Smooth muscle cell (in vitro differentiated cells): ENCODE data around the gene TAGAP. TPM values are rescaled to one million over a fixed set of nuclear protein-coding genes. Genes with fewer than 3 reads are reported as not detected.

ENCODE experiments used
- DNase-seq: peaks from one replicate; lab custom pipeline; 2025; ENCODE audit not compliant: unreplicated experiment; lab: John Stamatoyannopoulos, UW
- H2AFZ ChIP-seq: fragments of 200-600 bp; sonication (generic); 2 replicates; pipeline ENCODE4 v1.6.0; 2016; ENCODE audit warnings: antibody characterized with exemption, low read depth, mild to moderate bottlenecking
- H3F3A ChIP-seq: fragments of 200-600 bp; sonication (generic); 2 replicates; pipeline ENCODE4 v1.6.0; 2017; ENCODE audit warnings: antibody characterized with exemption, low read depth
- H3K27ac ChIP-seq: fragments of 200-600 bp; sonication (generic); 2 replicates; pipeline ENCODE4 v1.5.1; 2016; ENCODE audit warnings: low read depth, mild to moderate bottlenecking
- H3K27me3 ChIP-seq: fragments of 200-600 bp; sonication (generic); 2 replicates; pipeline ENCODE4 v1.6.1; 2016; ENCODE audit warnings: low read depth, mild to moderate bottlenecking
- H3K36me3 ChIP-seq: fragments of 200-600 bp; sonication (generic); 2 replicates; pipeline ENCODE4 v1.5.1; 2016; ENCODE audit warnings: low read depth
- H3K4me1 ChIP-seq: fragments of 200-600 bp; sonication (generic); 2 replicates; pipeline ENCODE4 v1.5.1; 2016; ENCODE audit warnings: low read depth
- H3K4me2 ChIP-seq: fragments of 200-600 bp; sonication (generic); 2 replicates; pipeline ENCODE4 v1.6.0; 2016; ENCODE audit warnings: mild to moderate bottlenecking
- H3K4me3 ChIP-seq: fragments of 200-600 bp; sonication (generic); 2 replicates; pipeline ENCODE4 v1.5.1; 2016; ENCODE audit warnings: mild to moderate bottlenecking
- H3K79me2 ChIP-seq: fragments of 200-600 bp; sonication (generic); 2 replicates; pipeline ENCODE4 v1.6.0; 2016; ENCODE audit warnings: low read depth, mild to moderate bottlenecking
- H3K9ac ChIP-seq: fragments of 200-600 bp; sonication (generic); 2 replicates; pipeline ENCODE4 v1.6.0; 2016; ENCODE audit warnings: low read depth
- H3K9me3 ChIP-seq: fragments of 200-600 bp; sonication (generic); replicated peaks from 2 replicates; pipeline ENCODE4 v1.5.1; 2016; ENCODE audit warnings: low read depth
- H4K20me1 ChIP-seq: fragments of 200-600 bp; sonication (generic); 2 replicates; pipeline ENCODE4 v1.6.0; 2016; ENCODE audit warnings: low read depth
- WGBS: methylation state at CpG from one replicate; pipeline ENCODE4 v1.1.7; 2016; ENCODE audit warnings: low lambda C conversion rate; 5-methylcytosine and 5-hydroxymethylcytosine counted together
- polyA plus RNA-seq: library from polyadenylated mRNA; unstranded; fragments of >200 nt; fragmentation: Nextera tagmentation; extraction: Ambion mirVana; gene quantifications from 2 replicates; pipeline ENCODE4 v1.2.1, GENCODE V29; 2016
- total RNA-seq: library from RNA; depleted of rRNA; stranded (reverse); fragments of >200 nt; gene quantifications from 2 replicates; pipeline ENCODE4 v1.2.3, GENCODE V29; 2014
- TF ChIP-seq, protein P1 (sequence below): fragments of 200-600 bp; sonication (generic); IDR thresholded peaks from 2 replicates; pipeline ENCODE4 v1.5.1; 2017; ENCODE audit warnings: borderline replicate concordance, mild to moderate bottlenecking, antibody characterized with exemption; ENCODE audit not compliant: insufficient read depth, poor library complexity, severe bottlenecking

TAGAP gene
- total and polyA plus RNA-seq, 2 experiments from 2014 or later, result not detected

DNA sequence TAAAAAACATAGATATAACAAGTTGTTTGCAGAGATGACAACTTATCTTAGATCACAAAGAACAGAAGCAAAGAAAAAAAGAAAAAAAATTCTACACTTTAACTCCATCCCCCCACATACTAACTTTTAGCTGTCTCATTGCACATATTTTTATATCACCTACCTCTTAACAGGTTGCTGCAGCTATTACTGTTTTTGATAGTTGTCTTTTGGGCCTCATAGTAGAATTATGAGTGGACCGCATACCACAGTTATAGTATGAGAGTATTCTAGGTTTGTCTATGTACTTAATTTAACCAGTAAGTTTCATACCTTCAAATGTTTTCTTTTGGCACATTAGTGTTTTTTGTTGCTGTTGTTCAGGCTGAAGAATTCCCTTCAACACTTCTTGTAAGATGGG, 57.1 kb downstream of the TAGAP start:
- Histone ChIP-seq H3K4me2 (no peak overlapping the region), H2AFZ (no peak overlapping the region), H3K36me3 (peaks cover under 1% of the 10 kb centered on the region), H3K9me3 (no peaks in the 10 kb centered on the region), H3K4me1 (no peaks in the 10 kb centered on the region), H4K20me1 (no peaks in the 10 kb centered on the region), H3K79me2 (no peaks in the 10 kb centered on the region), H3K27me3 (no peaks in the 10 kb centered on the region), H3K9ac (no peak overlapping the region), H3K4me3 (no peak overlapping the region), H3F3A (no peaks in the 10 kb centered on the region), H3K27ac (no peak overlapping the region)
- DNase-seq, result no peak
- 98% methylated on average over 1 of the region's 1 CpG for WGBS
- TF ChIP-seq, protein P1, sequence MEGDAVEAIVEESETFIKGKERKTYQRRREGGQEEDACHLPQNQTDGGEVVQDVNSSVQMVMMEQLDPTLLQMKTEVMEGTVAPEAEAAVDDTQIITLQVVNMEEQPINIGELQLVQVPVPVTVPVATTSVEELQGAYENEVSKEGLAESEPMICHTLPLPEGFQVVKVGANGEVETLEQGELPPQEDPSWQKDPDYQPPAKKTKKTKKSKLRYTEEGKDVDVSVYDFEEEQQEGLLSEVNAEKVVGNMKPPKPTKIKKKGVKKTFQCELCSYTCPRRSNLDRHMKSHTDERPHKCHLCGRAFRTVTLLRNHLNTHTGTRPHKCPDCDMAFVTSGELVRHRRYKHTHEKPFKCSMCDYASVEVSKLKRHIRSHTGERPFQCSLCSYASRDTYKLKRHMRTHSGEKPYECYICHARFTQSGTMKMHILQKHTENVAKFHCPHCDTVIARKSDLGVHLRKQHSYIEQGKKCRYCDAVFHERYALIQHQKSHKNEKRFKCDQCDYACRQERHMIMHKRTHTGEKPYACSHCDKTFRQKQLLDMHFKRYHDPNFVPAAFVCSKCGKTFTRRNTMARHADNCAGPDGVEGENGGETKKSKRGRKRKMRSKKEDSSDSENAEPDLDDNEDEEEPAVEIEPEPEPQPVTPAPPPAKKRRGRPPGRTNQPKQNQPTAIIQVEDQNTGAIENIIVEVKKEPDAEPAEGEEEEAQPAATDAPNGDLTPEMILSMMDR, result no peak

Other genes with a start within 250 kb of the TAGAP start
- gene EZR, start 225.6 kb downstream of the TAGAP start, total RNA-seq, result 98.4 and 113 TPM in 2 replicates
- 55.0 and 190 TPM in 2 replicates for gene EZR, start 225.6 kb downstream of the TAGAP start, polyA plus RNA-seq
- gene RSPH3, start 44.8 kb downstream of the TAGAP start, total RNA-seq, result 6.8 and 7.5 TPM in 2 replicates
- gene RSPH3, start 44.8 kb downstream of the TAGAP start, polyA plus RNA-seq, result 7.1 and 7.7 TPM in 2 replicates
- gene FNDC1, start 124.4 kb upstream of the TAGAP start, total RNA-seq, result 0.04 TPM in 1 of 2 replicates, not detected in the other
- gene FNDC1, start 124.4 kb upstream of the TAGAP start, polyA plus RNA-seq, result 0.14 and 0.39 TPM in 2 replicates